HPDE6-E6E7 (cell line): ENCODE measurements around the gene OR51L1.
"Not testable (repeated sequence)": the region's sequence is repeated elsewhere in the genome, so short reads cannot be mapped to it uniquely, and the experiment has no call there.

Experiments used
- DNase-seq: peaks from one replicate; pipeline ENCODE4 v3.0.0; 2011; ENCODE audit warnings: missing footprints; ENCODE audit errors: extremely low spot score

Gene OR51L1, protein sequence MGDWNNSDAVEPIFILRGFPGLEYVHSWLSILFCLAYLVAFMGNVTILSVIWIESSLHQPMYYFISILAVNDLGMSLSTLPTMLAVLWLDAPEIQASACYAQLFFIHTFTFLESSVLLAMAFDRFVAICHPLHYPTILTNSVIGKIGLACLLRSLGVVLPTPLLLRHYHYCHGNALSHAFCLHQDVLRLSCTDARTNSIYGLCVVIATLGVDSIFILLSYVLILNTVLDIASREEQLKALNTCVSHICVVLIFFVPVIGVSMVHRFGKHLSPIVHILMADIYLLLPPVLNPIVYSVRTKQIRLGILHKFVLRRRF

DNA sequence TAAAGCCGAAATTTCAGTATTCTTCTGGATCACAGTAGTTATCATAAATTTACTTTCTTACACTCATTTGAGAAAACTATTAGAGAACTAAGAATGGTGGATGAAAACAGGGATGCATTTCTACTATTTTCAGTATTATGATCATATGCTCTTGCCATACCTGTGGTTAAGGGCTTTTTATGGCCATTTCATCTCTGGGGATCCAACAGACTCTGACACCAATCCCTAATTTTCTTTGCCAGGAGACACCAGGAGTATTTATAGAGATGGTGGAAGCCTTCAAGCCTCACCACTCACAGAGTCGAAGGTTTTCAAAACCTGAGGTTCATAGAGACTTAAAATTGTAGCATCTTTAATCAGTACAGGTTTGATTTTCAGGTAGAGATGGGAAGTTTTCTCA, at the start of gene OR51L1:
Gene OR51L1, plus strand, starts transcription at position 301 of the 400 bp plus-strand sequence. CDS start 4,132 bp downstream, outside the sequence.
- no peak for DNase-seq

DNA sequence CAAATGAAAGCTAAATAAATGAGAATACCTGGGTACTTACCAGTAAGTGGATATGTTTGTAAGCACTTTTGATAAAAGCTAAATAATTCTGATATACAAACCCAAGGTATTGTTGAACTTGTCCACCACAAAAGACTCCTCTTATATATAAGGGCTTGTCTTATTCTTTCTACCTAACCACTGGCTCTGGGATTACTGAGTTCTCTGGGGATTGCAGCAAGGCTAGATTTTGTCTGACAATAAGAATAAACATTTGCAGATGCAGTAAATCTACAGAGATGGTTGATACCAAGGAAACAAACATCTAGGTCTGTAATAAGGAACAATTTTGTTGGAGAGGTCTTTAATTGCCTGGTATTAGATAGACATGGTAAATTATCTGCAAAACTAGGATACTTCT, 47.1 kb upstream of the OR51L1 start, which contains the start of gene OR51A4:
Gene OR51A4, minus strand, starts transcription at position 101 of the 400 bp plus-strand sequence. CDS start 505 bp downstream, outside the sequence.
- DNase-seq = no peak

DNA sequence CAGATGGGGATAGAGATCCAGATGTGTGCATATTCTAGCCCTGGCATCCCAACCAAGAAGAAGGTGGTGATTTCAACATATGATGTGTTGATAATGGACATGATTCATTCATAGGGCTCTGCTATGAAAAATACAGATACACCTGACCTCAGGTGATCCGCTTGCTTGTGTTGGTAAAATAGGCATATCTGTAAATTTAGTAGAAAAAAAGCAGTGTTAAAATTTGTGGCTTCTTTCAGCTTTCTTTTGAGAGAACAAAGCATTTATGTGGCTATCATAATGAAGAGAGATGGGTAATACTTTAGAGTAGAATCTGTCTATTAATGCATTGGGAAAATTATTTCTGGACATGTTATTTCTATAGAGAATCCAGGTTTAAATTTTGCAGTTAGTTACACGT, 39.0 kb upstream of the OR51L1 start, which contains the start of gene OR51A2:
Gene OR51A2, minus strand, starts transcription at position 101 of the 400 bp plus-strand sequence. Its CDS starts 0 bp downstream, at position 101.
- DNase-seq = not testable (repeated sequence)

DNA sequence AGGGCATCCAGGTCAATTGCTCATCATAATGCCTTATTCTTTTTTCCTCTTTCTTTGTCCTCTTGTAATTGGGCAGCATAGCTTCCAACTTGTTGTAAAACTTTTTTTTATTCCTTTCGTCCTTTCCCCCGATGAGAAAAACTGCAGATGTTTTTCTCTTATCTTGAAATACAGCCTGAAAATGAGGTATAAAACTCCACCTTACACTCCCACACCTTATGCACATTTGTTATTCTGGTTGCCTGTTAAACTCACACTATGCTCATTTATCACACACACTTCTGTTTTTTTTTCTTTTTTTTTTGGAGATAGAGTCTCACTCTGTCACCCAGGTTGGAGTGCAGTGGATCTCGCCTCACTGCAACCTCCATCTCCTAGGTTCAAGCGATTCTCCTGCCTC, 37.3 kb upstream of the OR51L1 start:
- DNase-seq = no peak

DNA sequence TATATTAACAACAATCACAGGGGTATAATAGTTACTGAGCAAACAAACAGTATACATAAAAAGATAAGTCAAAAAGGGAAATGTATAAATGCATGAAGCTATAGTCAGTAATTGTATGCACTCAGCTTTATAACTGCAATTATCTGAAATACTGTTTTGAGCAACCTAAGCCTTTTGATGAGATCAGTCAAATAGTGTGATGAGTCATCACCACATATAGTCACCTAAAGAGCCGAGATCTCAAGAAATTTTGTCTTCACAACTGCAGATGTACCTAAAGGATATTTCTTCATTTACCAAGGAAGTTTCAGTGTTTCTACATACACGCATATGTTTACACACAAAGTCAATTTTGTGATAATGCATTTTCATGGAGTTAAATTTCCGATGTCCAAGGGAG, 33.8 kb upstream of the OR51L1 start:
- no peak for DNase-seq

DNA sequence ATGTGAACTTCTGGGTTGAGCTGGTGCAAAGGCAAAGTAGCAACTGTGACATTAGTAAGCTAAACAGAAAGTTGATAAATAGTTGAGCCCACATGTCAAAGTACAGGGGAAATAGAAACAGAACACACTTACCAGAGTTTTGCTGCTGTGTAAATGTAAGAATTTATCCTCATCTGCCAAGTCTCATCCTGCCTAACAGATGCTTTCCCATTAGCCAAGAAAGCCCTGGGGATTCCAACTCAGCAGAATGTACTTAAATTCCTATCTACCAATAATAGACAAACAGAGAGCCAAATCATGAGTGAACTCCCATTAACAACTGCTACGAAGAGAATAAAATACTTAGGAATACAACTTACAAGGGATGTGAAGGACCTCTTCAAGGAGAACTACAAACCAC, 31.8 kb upstream of the OR51L1 start:
- DNase-seq = no peak

DNA sequence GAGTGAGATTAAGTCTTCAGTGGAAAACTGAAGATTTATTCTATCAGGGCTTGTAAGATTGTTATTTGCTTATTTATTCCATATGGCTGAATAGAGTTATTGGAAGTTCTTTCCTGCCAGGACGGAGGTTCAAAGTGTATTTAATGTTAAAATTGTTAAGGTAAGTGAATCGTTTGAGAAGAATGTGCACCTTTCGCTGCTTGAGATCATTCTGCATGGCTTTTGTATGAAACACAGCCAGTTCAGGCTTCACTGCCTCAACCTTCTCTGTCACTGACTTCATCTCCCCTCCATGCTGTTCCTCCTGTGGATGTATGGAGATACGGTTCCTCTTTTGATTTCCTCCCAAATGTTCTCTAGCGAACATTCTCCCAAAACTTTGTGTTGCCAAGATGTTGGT, 19.2 kb upstream of the OR51L1 start:
- no peak for DNase-seq

DNA sequence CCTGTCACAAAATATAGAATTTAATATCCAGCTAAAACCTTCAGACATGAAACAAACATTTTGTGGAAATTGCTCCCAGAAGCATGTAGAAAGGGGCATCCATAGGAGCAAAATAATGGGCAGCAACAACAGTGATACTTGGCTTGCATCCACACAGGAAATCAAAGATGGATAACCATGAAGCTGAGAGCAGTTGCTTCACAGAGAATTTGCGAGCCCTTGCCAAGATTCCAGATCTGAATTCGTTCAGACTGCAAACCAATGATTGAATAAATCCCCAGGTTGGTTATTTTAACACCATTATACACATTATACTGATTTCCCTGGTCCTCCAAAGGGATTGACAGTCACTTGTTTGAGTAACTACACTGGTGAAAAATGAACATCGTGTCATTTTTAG, 15.6 kb upstream of the OR51L1 start:
- DNase-seq = no peak

DNA sequence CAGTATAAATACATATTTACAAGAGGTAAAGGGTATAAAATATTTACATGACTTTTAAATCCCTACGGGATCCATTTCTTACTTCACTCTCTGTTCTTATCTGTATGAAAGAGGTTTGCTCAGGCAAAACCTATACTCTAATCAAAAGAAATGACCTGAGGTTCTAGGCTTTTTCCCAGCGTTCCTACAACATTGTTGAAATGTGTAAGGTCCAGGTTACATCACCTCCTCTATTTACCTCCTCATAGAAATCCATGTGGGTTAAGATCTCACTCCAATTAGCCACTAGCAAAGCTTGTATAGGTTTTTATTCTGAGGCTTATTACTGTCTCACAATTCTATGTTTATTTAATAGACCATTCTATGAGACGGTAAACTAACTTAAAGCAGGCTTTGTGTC, 12.0 kb upstream of the OR51L1 start:
- no peak for DNase-seq

DNA sequence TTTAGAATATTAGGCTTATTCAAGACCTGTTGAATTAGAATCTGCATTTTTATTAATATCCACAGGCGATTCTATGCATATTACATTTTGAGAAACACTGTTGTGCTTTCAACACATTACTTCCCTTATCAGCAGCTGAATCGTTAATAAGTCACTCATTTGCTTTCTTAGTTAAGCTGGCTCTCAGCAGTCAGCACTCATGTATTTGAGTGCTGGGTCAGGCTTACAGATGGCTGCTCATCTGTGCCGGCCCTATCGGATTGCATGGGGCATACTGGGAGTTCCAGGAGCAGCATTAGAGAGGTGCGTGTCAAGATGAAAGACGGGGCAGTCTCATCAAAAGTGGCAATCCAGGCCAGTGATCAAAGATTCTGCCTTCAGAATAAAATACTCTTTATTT, 10.8 kb upstream of the OR51L1 start:
- DNase-seq = no peak

DNA sequence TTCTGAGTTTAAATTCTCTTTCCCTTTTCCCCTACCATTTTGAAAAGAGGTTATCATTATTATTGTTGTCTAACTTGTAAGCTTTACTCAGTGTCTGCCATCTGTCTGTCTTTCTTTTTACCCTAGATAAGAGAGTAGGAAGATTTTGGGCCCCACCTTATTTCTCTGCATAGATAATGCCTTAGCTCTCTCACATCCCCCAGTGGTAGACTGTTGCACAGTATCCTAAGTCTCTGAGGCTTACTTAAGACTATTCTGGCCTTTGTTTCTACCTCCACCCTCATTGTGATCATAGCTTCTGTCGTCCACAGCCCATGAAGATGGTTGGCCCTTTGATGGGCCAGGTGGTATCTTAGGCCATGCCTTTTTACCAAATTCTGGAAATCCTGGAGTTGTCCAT, 3.6 kb upstream of the OR51L1 start:
- no peak for DNase-seq

DNA sequence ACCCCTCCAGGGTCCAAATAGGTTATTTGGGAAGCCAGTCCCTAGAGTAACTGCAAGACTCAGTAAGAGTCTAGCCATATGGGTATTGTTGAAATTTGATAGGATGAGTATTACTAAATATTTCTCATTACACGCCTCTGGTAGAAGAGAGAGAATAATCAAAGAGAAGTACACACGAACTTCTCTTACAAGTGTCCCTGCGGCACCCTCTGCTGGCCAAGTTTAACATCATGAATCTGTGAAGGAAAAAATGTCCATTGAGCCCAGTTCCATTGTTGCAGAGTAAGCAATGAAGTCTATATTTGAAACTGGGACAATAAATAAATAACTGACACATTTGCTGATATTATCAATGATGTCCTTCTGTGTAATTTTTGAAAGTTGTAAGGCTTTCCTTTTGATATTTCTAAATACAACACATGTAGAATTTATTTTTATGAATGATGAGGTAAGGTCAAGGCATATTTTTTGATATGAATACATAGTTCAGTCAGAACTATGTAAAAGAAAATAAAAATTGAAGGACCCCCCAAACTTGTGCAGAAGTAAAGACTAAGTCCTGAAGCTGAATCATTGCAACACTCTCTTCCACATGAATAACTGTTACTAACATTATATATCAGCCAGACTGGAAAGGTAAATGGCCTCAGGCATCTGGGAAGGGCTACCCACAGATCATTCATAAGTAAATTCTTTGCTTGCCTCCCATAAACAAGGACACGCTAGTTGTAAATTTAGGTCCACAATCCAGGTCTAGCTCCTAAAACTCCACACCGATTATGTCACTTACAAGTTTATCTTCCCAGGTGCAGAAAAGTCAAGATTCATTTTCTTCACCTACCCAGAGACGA, 10.0 kb downstream of the OR51L1 start:
- DNase-seq = no peak

DNA sequence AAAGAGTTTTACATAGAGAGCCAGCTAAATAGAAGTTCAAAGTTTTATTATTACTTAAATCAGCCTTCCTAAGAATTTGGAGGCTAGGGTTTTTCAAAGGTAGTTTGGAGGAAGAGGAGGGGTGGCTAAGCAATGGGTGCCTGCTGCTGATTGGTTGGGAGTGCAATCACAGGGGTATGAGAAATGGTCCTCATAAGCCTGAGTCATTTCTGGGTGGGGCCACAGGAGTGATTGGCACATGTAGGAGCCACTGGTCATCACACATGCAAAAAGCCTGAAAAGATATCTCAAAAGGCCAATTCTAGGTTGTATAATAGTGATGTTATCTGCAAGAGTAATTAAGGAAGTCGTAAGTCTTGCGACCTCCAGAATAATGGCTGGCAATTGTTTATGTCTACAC, 12.9 kb downstream of the OR51L1 start:
- no peak for DNase-seq

DNA sequence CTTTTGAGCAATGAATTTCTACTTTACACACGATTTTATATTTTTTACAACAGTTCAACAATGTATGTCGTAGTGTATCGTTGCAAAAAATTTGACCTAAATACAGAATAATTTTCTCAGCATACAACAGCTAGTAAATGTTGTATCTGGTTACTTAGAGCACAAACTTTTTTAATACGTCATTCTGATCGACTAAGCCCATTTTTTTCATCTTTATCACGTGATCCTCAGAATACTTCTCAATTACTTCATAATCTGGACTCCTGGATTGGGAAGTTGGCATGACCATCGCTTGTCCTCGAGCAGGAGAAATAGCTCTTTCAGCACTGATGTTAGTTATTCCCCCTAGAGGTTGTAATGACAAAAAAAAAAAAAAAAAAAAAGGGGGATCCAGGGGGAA, 16.6 kb downstream of the OR51L1 start:
- DNase-seq = no peak

DNA sequence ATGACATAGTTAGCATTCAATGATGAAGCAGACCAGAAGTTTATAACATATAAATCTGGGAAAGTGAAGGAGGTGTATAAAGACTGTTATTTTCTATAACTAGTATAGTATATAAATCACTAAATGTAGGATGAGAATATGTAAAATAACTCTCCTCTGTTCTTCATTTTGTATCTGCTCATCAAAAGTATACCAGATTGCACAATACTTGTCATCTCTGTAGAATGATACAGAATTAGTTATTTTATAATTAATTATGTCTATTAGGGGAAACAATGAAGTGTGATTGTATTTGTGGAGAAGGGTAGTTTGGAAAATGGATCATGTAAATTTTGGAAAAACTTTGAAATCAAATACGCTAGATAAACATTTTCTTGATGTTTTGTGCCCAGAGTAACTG, 18.4 kb downstream of the OR51L1 start:
- DNase-seq = no peak

DNA sequence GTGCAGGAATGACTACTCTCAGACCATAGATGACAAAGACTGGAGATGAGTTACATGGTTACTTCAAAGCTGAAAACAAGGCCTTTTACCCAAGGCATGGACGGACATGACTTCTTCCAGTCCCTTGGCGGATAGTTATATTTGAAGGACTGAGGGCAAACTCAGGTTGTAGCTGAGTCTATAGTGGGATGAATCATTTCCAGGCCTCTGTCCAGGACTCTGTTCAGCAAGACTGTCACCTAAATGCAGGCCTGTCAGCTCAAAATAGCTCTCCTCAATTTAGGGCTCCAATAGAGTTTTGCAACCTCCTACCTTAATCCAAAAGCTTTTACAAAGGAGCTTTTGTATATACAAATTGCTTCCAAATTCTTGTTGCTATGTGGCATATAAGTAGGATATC, 27.3 kb downstream of the OR51L1 start:
- DNase-seq = no peak

DNA sequence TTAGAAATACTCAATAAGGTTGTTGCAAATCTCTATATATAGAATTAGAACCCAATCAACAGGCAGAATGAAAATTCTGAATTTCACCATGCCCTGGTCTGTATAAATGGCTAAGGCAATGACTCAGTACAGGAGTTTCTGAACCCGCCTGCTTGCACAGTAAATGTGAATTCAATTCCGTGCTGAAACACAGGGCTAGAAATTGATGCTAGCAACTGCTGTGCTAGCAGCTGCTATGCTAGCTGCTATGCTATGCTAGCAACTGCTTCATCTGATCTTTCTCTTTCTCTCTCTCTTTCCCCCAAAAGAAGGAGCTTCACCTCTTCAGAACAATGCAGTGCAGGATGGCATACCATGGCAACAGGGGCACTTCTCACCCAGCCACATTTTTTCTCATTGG, 42.0 kb downstream of the OR51L1 start:
- no peak for DNase-seq

DNA sequence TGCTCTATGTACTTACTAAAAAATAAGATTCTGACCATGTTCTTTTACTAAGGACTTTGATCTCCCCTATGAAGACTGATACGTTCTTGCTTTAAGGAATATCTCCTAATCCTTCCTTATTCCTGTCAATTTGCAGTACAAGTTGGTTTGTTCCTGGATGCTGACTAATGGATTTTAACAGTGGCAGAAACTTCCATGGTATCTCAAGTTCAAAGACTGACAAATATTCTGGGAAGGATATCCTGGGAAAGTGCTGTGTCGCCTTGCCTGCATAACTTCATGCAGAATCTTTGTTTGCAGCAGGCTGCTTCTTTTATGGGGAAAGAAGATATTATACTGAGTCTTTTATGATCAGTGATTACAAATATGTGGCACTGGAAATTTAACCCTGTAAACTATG, 43.3 kb downstream of the OR51L1 start:
- DNase-seq = no peak

DNA sequence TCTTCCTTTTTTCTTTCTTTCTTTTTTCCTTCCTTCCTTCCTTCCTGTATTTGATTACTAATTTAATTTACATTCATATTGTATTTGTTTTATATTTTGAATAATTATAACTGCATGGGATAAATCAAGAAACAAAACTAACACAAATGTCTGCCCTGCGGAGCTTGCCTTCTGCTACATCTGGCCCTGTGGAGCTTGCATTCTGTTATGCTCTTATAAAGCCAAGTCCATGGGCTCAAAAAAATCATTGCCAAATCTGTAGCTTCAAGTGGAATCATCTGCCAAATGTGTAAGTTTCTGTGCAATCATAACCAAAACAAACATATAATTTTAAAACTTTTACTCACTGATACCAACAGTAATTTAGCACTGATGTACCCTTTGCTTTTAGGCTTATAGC, 43.7 kb downstream of the OR51L1 start:
- DNase-seq = no peak

DNA sequence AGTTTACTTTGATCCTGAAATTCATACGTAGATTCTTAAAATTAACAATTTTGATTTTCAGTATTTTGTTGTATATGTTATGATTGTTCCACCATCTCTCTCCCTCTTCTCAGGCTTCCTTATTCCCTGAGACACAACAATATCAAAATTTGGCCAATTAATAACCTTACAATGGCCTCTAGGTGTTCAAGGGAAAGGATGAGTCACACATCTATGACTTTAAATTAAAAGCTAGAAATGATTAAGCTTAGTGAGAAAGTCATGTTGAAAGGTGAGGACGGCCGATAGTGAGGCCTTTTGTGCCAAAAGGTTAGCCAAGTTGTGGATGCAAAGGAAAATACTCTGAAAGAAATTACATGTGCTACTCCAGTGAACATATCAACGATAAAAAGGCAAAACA, 46.2 kb downstream of the OR51L1 start:
- DNase-seq = no peak

DNA sequence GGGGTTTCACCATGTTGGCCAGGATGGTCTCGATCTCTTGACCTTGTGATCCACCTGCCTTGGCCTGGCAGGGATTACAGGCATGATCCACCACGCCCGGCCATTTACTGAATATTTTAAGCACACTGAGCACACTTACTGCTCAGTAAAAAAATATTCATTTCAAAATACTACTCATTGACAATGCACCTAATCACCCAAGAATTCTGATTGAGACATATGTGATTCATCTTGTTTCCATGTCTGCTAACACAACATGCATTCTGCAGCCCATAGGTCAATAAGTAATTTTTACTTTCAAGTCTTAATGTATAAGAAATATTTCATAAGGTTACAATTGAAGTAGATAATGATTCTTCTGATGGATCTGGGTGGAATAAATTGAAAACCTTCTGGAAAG, 47.4 kb downstream of the OR51L1 start:
- no peak for DNase-seq

DNA sequence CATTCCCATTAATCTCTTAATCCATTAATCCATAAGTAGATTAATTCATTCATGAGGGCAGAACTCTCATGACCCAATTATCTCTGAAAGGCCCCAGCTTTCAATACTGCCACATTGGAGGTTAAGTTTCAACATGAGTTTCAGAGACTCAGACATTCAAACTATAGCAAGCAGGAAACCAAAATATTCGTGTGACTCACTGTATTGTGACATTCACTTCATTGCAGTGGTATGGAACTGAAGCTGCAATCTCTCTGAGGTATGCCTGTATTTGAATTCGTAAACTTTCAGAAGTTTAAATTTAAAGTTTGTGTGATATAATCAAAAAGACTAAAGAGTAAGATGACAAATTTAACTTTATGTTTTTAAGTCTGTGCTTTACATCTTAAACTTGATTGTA, 48.7 kb downstream of the OR51L1 start:
- no peak for DNase-seq

DNA sequence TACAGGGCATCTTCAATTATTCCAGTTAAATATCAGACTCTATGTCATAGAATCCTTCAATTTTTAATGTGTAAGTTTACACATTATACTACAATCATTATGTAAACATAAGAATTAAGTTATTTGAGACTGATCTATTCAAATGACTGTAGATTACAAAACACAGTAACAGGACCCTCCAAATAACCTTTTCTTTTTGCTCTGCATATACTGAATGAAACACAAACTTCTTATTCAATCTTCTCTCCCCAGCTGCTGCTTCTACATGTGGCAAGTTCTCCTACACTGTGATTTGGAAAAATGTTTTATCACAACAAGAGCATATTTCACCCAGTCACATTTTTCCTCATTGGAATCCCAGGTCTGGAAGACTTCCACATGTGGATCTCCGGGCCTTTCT, 51.6 kb downstream of the OR51L1 start, which contains the start of gene OR52J3:
Gene OR52J3, plus strand, starts transcription at position 301 of the 400 bp plus-strand sequence. Its CDS starts 0 bp downstream, at position 301.
- DNase-seq = no peak
